Measurements from ENCODE around the gene SLC38A3. TPM values are rescaled to one million over a fixed set of nuclear protein-coding genes. Genes with fewer than 3 reads are reported as not detected.
A peak's percentile ranks its signal among the peaks of the same experiment; 100 is the strongest.

Gene SLC38A3
- total and polyA plus RNA-seq, 11 donors, result 1.0 to 14.8 (median 8.4) TPM

DNA sequence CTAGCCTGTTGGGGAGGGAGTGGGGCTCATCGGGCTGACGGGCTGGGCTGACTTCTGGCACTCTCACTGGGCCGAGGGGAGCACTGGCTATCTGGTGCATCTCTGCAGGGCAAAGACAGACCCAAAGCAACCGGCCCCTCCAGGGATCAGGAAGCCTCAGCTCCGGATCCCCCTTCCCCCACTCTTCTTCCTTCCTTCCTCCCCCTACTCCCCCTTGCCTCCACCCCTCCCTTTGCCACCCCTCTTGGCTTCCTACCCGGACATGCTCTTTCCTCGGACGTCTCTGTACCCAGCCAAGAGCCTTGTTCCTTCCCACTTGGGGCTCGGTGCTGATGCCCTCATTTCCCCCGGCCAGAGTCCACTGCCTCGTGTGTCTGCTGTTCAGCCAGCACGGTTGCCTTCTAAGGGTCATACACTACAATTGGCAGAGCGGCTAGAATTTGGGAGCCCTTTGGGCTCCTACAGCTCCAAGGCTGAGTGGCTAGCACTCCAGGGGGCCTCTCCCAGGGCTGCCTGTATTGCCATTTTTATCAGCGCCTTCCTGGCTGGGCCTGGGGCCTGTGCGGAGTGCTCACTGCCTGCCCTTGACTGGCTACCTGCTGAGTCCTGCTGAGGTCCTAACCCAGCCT, 39.0 kb upstream of the SLC38A3 start:
- DNase-seq (peak in 2 of 5 donors; percentile 43 to 60), ATAC-seq (peak in 2 of 4 donors; percentile 18 to 21)
- Histone ChIP-seq H3K4me1 (peaks cover 29 to 99% (median 86%) of the 10 kb centered on the region in 12 donors), H3K9me3 (no peaks in the 10 kb centered on the region), H3K27ac (peak overlapping the region; percentile 27 to 92 (median 84)), H3K27me3 (no peaks in the 10 kb centered on the region), H3K36me3 (no peaks in the 10 kb centered on the region), H3K4me3 (peak overlapping the region in 1 of 12 donors; percentile 15)
- TF ChIP-seq, protein P1, sequence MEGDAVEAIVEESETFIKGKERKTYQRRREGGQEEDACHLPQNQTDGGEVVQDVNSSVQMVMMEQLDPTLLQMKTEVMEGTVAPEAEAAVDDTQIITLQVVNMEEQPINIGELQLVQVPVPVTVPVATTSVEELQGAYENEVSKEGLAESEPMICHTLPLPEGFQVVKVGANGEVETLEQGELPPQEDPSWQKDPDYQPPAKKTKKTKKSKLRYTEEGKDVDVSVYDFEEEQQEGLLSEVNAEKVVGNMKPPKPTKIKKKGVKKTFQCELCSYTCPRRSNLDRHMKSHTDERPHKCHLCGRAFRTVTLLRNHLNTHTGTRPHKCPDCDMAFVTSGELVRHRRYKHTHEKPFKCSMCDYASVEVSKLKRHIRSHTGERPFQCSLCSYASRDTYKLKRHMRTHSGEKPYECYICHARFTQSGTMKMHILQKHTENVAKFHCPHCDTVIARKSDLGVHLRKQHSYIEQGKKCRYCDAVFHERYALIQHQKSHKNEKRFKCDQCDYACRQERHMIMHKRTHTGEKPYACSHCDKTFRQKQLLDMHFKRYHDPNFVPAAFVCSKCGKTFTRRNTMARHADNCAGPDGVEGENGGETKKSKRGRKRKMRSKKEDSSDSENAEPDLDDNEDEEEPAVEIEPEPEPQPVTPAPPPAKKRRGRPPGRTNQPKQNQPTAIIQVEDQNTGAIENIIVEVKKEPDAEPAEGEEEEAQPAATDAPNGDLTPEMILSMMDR (IDR thresholded peaks at IDR 0.05), result no peak
- TF ChIP-seq POLR2A (IDR thresholded peaks at IDR 0.05), result no peak
- 17 to 34% (median 27%) methylated on average over 15 of the region's 15 CpGs for WGBS, 4 donors
- intact Hi-C loops (cut with DNase I), result no loop called here

DNA sequence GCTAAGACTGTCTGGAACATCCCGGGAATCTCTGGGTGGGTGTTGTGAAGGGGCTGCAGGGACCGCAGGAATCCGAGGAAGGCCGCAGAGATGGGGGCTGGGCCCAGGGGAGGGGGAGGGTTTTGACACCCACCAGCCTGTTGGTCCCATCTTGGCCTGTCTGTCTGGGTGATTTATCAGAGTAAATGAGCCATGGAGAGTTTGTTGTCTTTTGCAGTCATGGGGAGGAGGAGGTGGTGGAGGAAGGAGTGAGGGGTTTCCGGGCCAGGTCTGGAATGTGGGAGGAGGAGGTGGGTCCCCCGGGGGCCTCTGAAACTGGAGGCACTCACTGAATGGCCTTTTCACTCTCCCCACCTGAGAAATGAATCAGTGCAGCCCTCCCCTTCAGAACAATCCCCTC, 38.5 kb upstream of the SLC38A3 start:
- ATAC-seq, result no peak
- intact Hi-C loops (cut with DNase I), result no loop called here
- no peak for TF ChIP-seq POLR2A (IDR thresholded peaks at IDR 0.05)
- TF ChIP-seq, protein P1 (IDR thresholded peaks at IDR 0.05), result no peak
- DNase-seq, result no peak
- peak overlapping the region in 1 of 12 donors; percentile 15 for H3K4me3 ChIP-seq
- no peaks in the 10 kb centered on the region for H3K9me3 ChIP-seq
- peaks cover 29 to 99% (median 87%) of the 10 kb centered on the region in 12 donors for H3K4me1 ChIP-seq
- peak overlapping the region; percentile 27 to 92 (median 84) for H3K27ac ChIP-seq
- no peaks in the 10 kb centered on the region for H3K36me3 ChIP-seq
- WGBS, 4 donors, result 57 to 67% (median 61%) methylated on average over 6 of the region's 6 CpGs
- H3K27me3 ChIP-seq, result no peaks in the 10 kb centered on the region

DNA sequence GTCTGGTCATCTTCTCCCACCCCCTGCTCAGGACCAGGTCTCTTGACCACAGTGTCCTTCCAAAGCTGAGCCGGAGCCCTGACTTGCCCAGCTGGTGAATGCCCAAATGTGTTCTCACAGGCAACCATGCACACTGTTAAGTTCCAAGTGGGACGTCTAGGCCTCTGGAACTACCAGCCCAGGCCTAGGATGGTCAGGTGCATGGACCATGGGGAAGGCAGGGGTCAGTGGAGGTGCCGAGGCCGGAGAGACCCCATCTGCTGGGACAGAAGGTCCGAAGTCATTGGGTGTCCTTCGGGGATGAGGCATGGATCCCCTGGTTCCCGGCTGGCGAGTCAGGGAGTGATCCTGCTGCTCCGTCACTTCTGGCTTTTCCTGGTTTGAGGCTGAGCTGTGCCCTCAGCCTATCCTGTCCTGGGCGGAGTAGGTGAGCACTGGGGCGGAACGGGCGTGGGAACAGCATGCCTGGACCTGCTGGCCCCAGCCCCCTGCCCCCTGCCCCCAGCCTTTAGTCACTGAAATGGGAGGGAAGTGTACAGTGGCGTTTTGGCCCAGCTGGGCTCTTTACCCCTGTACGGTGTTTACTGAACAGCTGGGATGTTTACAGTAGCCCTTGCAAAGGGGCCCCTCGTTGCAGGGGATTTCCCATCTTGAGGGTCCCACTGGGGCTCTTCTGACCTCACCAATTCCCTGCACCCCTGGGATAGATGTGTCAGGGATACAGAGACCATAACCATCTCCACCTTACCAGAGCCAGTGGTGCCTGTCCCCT, 37.8 kb upstream of the SLC38A3 start:
- ATAC-seq (no peak), DNase-seq (peak in 1 of 5 donors; percentile 58)
- Histone ChIP-seq H3K27me3 (no peaks in the 10 kb centered on the region), H3K9me3 (no peaks in the 10 kb centered on the region), H3K27ac (peak overlapping the region; percentile 43 to 92 (median 84)), H3K4me3 (no peak overlapping the region), H3K4me1 (peaks cover 31 to 99% (median 86%) of the 10 kb centered on the region in 12 donors), H3K36me3 (no peaks in the 10 kb centered on the region)
- WGBS, 4 donors, result 60 to 69% (median 68%) methylated on average over 15 to 16 of the region's 16 CpGs
- TF ChIP-seq POLR2A (IDR thresholded peaks at IDR 0.05), result no peak
- TF ChIP-seq, protein P1 (IDR thresholded peaks at IDR 0.05), result no peak
- intact Hi-C loops (cut with DNase I), result no loop called here

DNA sequence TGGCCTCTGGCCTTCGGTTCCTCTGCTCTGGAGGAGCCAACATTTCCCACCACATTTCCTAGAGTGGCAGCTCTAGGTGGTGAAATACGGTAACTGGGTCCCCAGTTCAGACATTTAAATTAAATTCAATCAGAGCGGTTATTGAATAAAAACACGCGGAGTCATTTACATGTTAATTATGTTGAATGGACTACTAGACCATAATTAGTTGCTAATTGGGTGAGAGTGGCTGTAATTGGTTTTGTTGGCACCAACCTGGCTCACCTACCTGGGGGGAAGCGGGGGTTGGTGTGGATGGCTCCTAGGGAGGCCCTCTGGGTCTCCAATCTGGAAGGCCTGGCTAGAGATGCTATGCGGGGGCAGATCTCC, 37.2 kb upstream of the SLC38A3 start:
- TF ChIP-seq, protein P1 (IDR thresholded peaks at IDR 0.05), result no peak
- no peak for TF ChIP-seq POLR2A (IDR thresholded peaks at IDR 0.05)
- no peak for ATAC-seq
- H3K27me3 ChIP-seq, result no peaks in the 10 kb centered on the region
- no peak for DNase-seq
- no peaks in the 10 kb centered on the region for H3K36me3 ChIP-seq
- intact Hi-C loops (cut with DNase I), result no loop called here
- WGBS, 4 donors, result 84 to 90% (median 85%) methylated on average over 7 of the region's 7 CpGs
- peaks cover 35 to 100% (median 84%) of the 10 kb centered on the region in 12 donors for H3K4me1 ChIP-seq
- H3K4me3 ChIP-seq, result no peak overlapping the region
- peak overlapping the region; percentile 43 to 92 (median 83) for H3K27ac ChIP-seq
- H3K9me3 ChIP-seq, result no peaks in the 10 kb centered on the region
